GM23338 (cell line): ENCODE results near the gene CFAP299.
A peak's percentile ranks its signal among the peaks of the same experiment; 100 is the strongest.

Experiments used
- EZH2 ChIP-seq: fragments of 200-600 bp; sonication (generic); IDR thresholded peaks from one replicate; pipeline ENCODE4 v1.8.0; 2017; ENCODE audit warnings: antibody characterized with exemption, mild to moderate bottlenecking, low read depth; ENCODE audit not compliant: unreplicated experiment
- POLR2AphosphoS5 ChIP-seq: IDR thresholded peaks from 2 replicates; pipeline ENCODE4 v1.6.1; 2016; ENCODE audit warnings: antibody characterized with exemption, low read depth
- TF ChIP-seq, protein P1 (sequence below), 2 experiments: fragments of 200-600 bp in 1 of 2; sonication (generic) in 1 of 2; conservative IDR thresholded peaks; 2 replicates each; pipeline versions ENCODE4 v1.5.1 to v1.6.1; 2016 to 2017; ENCODE audit warnings: antibody characterized with exemption in 2 of 2, low read depth in 2 of 2, mild to moderate bottlenecking in 2 of 2, moderate library complexity in 1 of 2

GRCh38 chr4:80362578-80363181 is 27.1 kb downstream of the CFAP299 start:
- TF ChIP-seq, protein P1, sequence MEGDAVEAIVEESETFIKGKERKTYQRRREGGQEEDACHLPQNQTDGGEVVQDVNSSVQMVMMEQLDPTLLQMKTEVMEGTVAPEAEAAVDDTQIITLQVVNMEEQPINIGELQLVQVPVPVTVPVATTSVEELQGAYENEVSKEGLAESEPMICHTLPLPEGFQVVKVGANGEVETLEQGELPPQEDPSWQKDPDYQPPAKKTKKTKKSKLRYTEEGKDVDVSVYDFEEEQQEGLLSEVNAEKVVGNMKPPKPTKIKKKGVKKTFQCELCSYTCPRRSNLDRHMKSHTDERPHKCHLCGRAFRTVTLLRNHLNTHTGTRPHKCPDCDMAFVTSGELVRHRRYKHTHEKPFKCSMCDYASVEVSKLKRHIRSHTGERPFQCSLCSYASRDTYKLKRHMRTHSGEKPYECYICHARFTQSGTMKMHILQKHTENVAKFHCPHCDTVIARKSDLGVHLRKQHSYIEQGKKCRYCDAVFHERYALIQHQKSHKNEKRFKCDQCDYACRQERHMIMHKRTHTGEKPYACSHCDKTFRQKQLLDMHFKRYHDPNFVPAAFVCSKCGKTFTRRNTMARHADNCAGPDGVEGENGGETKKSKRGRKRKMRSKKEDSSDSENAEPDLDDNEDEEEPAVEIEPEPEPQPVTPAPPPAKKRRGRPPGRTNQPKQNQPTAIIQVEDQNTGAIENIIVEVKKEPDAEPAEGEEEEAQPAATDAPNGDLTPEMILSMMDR (conservative IDR thresholded peaks at IDR 0.05; ENCODE audit: low read depth in 2 of 2), result peak; percentile 88 to 95
- no peak for TF ChIP-seq POLR2AphosphoS5
- TF ChIP-seq EZH2, result no peak
